Colon (tissue), 2 donors: Measurements from ENCODE around the gene LNP1.

Source experiments
- FAIRE-seq: peaks from 2 replicates; lab custom pipeline; 2012; peaks lifted over from hg19 to GRCh38; lab: Jason Lieb, UNC
- donor health status: control.
- donor health status: control.

LNP1 gene

GRCh38 chr3:100399341-100400071, 1.8 kb upstream of the LNP1 start:
- FAIRE-seq, result no peak

- FAIRE-seq, result no peak
Observed at GRCh38 chr3:100400419-100400779, 940 bp upstream of the LNP1 start.

- no peak for FAIRE-seq
Observed at GRCh38 chr3:100401674-100402041, 319 bp downstream of the LNP1 start.

GRCh38 chr3:100402256-100402655, 917 bp downstream of the LNP1 start:
- no peak for FAIRE-seq

GRCh38 chr3:100402891-100403290, 1.6 kb downstream of the LNP1 start:
- FAIRE-seq, result no peak

- FAIRE-seq, result no peak
Observed at GRCh38 chr3:100403362-100404249, 2.3 kb downstream of the LNP1 start.

- FAIRE-seq, result no peak
Observed at GRCh38 chr3:100404250-100404548, 2.9 kb downstream of the LNP1 start.

- FAIRE-seq, result no peak
Observed at GRCh38 chr3:100407164-100407563, 5.8 kb downstream of the LNP1 start.

- no peak for FAIRE-seq
Observed at GRCh38 chr3:100407977-100408532, 6.7 kb downstream of the LNP1 start.

- FAIRE-seq, result no peak
Observed at GRCh38 chr3:100411091-100411982, 10.0 kb downstream of the LNP1 start.

GRCh38 chr3:100412912-100413590, 11.7 kb downstream of the LNP1 start:
- no peak for FAIRE-seq

- no peak for FAIRE-seq
Observed at GRCh38 chr3:100413613-100414012, 12.3 kb downstream of the LNP1 start.

GRCh38 chr3:100416176-100416575, 14.8 kb downstream of the LNP1 start:
- no peak for FAIRE-seq

GRCh38 chr3:100416863-100417262, 15.5 kb downstream of the LNP1 start:
- no peak for FAIRE-seq

- no peak for FAIRE-seq
Observed at GRCh38 chr3:100419406-100419805, 18.1 kb downstream of the LNP1 start.

GRCh38 chr3:100420885-100421284, 19.5 kb downstream of the LNP1 start:
- no peak for FAIRE-seq

- no peak for FAIRE-seq
Observed at GRCh38 chr3:100423611-100424010, 22.3 kb downstream of the LNP1 start.

- no peak for FAIRE-seq
Observed at GRCh38 chr3:100424261-100424660, 22.9 kb downstream of the LNP1 start.

- no peak for FAIRE-seq
Observed at GRCh38 chr3:100425316-100425715, 24.0 kb downstream of the LNP1 start.

GRCh38 chr3:100426067-100426682, 24.8 kb downstream of the LNP1 start:
- no peak for FAIRE-seq

GRCh38 chr3:100427699-100428098, 26.4 kb downstream of the LNP1 start:
- FAIRE-seq, result no peak
